GM12801 (cell line): ENCODE measurements around the gene TRIM44.

ENCODE experiments used
- CTCF ChIP-seq: IDR thresholded peaks from one replicate; pipeline ENCODE4 v1.5.1; 2011; ENCODE audit warnings: control low read depth; ENCODE audit not compliant: insufficient read length; ENCODE audit errors: extremely low read depth

TRIM44 gene

GRCh38 chr11:35619116-35619854 is 43.3 kb upstream of the TRIM44 start:
- TF ChIP-seq CTCF, result no peak

GRCh38 chr11:35619855-35620640 is 42.5 kb upstream of the TRIM44 start:
- no peak for TF ChIP-seq CTCF

- TF ChIP-seq CTCF, result no peak
These were observed 41.8 kb upstream of the TRIM44 start for GRCh38 chr11:35620795-35621194.

GRCh38 chr11:35621620-35622019 is 41.0 kb upstream of the TRIM44 start:
- TF ChIP-seq CTCF, result no peak

- TF ChIP-seq CTCF, result no peak
These were observed 40.5 kb upstream of the TRIM44 start for GRCh38 chr11:35622070-35622469.

- no peak for TF ChIP-seq CTCF
These were observed 38.9 kb upstream of the TRIM44 start for GRCh38 chr11:35623621-35624168.

- TF ChIP-seq CTCF, result no peak
These were observed 38.3 kb upstream of the TRIM44 start for GRCh38 chr11:35624316-35624715.
